GM23338 (cell line): ENCODE data around the gene LMO7.

ENCODE experiments used
- CREB1 ChIP-seq: fragments of 250-450 bp; sonication (Bioruptor Pico); IDR thresholded peaks from 2 replicates; pipeline ENCODE4 v1.5.0; 2020; ENCODE audit warnings: low read depth, mild to moderate bottlenecking, moderate library complexity
- EZH2 ChIP-seq: fragments of 200-600 bp; sonication (generic); IDR thresholded peaks from one replicate; pipeline ENCODE4 v1.8.0; 2017; ENCODE audit warnings: antibody characterized with exemption, mild to moderate bottlenecking, low read depth; ENCODE audit not compliant: unreplicated experiment
- EZH2phosphoT487 ChIP-seq: fragments of 200-600 bp; sonication (generic); IDR thresholded peaks from one replicate; pipeline ENCODE4 v1.8.1; 2018; ENCODE audit warnings: antibody characterized with exemption; ENCODE audit not compliant: unreplicated experiment
- JUNB ChIP-seq: IDR thresholded peaks from one replicate; pipeline ENCODE4 v1.6.1; 2016; ENCODE audit warnings: antibody characterized with exemption; ENCODE audit not compliant: unreplicated experiment
- POLR2AphosphoS5 ChIP-seq: IDR thresholded peaks from 2 replicates; pipeline ENCODE4 v1.6.1; 2016; ENCODE audit warnings: antibody characterized with exemption, low read depth
- STAT1 ChIP-seq: IDR thresholded peaks from one replicate; pipeline ENCODE4 v1.6.1; 2016; ENCODE audit warnings: antibody characterized with exemption; ENCODE audit not compliant: unreplicated experiment
- ZNF114 ChIP-seq: fragments of 250-450 bp; sonication (Bioruptor Pico); IDR thresholded peaks from 2 replicates; pipeline ENCODE4 v1.5.0; 2020; ENCODE audit warnings: mild to moderate bottlenecking, moderate library complexity
- ZNF331 ChIP-seq: fragments of 250-450 bp; sonication (Bioruptor Pico); IDR thresholded peaks from 2 replicates; pipeline ENCODE4 v1.5.0; 2020; ENCODE audit warnings: low read depth, mild to moderate bottlenecking, moderate library complexity
- TF ChIP-seq, protein P1 (sequence below), 2 experiments: fragments of 200-600 bp in 1 of 2; sonication (generic) in 1 of 2; conservative IDR thresholded peaks; 2 replicates each; pipeline versions ENCODE4 v1.5.1 to v1.6.1; 2016 to 2017; ENCODE audit warnings: antibody characterized with exemption in 2 of 2, low read depth in 2 of 2, mild to moderate bottlenecking in 2 of 2, moderate library complexity in 1 of 2
- TF ChIP-seq, protein P2 (sequence below): IDR thresholded peaks from one replicate; pipeline ENCODE4 v1.6.1; 2018; ENCODE audit warnings: antibody characterized with exemption; ENCODE audit not compliant: unreplicated experiment
- TF ChIP-seq, protein P3 (sequence below): fragments of 250-450 bp; sonication (Bioruptor Pico); IDR thresholded peaks from 2 replicates; pipeline ENCODE4 v1.5.0; 2020; ENCODE audit warnings: mild to moderate bottlenecking, moderate library complexity

DNA sequence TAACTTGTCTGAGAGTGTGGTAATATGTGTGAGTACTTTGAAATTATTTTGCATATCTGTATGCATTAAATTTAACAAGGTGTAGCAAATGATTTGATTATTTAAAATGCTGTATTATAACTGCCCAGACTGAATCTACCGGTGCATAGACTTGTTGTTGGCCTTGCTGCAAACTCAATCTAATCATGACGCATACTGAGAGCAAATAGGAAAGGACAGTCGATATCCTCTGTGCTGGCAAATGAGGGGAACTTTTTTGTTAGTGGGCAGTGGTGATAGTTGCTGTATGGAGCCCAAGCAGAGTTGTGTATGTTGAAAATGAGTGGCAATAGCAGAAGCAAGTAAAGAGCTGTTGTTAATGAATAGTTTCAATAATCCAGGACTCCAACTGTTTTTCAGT is 127.4 kb downstream of the LMO7 start:
- TF ChIP-seq EZH2 (no peak), POLR2AphosphoS5 (no peak), STAT1 (no peak), ZNF114 (CRISPR knock-in tag) (no peak), ZNF331 (no peak), EZH2phosphoT487 (no peak), CREB1 (CRISPR knock-in tag) (no peak), JUNB (no peak)
- TF ChIP-seq, protein P1, sequence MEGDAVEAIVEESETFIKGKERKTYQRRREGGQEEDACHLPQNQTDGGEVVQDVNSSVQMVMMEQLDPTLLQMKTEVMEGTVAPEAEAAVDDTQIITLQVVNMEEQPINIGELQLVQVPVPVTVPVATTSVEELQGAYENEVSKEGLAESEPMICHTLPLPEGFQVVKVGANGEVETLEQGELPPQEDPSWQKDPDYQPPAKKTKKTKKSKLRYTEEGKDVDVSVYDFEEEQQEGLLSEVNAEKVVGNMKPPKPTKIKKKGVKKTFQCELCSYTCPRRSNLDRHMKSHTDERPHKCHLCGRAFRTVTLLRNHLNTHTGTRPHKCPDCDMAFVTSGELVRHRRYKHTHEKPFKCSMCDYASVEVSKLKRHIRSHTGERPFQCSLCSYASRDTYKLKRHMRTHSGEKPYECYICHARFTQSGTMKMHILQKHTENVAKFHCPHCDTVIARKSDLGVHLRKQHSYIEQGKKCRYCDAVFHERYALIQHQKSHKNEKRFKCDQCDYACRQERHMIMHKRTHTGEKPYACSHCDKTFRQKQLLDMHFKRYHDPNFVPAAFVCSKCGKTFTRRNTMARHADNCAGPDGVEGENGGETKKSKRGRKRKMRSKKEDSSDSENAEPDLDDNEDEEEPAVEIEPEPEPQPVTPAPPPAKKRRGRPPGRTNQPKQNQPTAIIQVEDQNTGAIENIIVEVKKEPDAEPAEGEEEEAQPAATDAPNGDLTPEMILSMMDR (conservative IDR thresholded peaks at IDR 0.05; ENCODE audit: low read depth in 2 of 2), result no peak
- TF ChIP-seq, protein P2, sequence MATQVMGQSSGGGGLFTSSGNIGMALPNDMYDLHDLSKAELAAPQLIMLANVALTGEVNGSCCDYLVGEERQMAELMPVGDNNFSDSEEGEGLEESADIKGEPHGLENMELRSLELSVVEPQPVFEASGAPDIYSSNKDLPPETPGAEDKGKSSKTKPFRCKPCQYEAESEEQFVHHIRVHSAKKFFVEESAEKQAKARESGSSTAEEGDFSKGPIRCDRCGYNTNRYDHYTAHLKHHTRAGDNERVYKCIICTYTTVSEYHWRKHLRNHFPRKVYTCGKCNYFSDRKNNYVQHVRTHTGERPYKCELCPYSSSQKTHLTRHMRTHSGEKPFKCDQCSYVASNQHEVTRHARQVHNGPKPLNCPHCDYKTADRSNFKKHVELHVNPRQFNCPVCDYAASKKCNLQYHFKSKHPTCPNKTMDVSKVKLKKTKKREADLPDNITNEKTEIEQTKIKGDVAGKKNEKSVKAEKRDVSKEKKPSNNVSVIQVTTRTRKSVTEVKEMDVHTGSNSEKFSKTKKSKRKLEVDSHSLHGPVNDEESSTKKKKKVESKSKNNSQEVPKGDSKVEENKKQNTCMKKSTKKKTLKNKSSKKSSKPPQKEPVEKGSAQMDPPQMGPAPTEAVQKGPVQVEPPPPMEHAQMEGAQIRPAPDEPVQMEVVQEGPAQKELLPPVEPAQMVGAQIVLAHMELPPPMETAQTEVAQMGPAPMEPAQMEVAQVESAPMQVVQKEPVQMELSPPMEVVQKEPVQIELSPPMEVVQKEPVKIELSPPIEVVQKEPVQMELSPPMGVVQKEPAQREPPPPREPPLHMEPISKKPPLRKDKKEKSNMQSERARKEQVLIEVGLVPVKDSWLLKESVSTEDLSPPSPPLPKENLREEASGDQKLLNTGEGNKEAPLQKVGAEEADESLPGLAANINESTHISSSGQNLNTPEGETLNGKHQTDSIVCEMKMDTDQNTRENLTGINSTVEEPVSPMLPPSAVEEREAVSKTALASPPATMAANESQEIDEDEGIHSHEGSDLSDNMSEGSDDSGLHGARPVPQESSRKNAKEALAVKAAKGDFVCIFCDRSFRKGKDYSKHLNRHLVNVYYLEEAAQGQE, result no peak
- TF ChIP-seq, protein P3, sequence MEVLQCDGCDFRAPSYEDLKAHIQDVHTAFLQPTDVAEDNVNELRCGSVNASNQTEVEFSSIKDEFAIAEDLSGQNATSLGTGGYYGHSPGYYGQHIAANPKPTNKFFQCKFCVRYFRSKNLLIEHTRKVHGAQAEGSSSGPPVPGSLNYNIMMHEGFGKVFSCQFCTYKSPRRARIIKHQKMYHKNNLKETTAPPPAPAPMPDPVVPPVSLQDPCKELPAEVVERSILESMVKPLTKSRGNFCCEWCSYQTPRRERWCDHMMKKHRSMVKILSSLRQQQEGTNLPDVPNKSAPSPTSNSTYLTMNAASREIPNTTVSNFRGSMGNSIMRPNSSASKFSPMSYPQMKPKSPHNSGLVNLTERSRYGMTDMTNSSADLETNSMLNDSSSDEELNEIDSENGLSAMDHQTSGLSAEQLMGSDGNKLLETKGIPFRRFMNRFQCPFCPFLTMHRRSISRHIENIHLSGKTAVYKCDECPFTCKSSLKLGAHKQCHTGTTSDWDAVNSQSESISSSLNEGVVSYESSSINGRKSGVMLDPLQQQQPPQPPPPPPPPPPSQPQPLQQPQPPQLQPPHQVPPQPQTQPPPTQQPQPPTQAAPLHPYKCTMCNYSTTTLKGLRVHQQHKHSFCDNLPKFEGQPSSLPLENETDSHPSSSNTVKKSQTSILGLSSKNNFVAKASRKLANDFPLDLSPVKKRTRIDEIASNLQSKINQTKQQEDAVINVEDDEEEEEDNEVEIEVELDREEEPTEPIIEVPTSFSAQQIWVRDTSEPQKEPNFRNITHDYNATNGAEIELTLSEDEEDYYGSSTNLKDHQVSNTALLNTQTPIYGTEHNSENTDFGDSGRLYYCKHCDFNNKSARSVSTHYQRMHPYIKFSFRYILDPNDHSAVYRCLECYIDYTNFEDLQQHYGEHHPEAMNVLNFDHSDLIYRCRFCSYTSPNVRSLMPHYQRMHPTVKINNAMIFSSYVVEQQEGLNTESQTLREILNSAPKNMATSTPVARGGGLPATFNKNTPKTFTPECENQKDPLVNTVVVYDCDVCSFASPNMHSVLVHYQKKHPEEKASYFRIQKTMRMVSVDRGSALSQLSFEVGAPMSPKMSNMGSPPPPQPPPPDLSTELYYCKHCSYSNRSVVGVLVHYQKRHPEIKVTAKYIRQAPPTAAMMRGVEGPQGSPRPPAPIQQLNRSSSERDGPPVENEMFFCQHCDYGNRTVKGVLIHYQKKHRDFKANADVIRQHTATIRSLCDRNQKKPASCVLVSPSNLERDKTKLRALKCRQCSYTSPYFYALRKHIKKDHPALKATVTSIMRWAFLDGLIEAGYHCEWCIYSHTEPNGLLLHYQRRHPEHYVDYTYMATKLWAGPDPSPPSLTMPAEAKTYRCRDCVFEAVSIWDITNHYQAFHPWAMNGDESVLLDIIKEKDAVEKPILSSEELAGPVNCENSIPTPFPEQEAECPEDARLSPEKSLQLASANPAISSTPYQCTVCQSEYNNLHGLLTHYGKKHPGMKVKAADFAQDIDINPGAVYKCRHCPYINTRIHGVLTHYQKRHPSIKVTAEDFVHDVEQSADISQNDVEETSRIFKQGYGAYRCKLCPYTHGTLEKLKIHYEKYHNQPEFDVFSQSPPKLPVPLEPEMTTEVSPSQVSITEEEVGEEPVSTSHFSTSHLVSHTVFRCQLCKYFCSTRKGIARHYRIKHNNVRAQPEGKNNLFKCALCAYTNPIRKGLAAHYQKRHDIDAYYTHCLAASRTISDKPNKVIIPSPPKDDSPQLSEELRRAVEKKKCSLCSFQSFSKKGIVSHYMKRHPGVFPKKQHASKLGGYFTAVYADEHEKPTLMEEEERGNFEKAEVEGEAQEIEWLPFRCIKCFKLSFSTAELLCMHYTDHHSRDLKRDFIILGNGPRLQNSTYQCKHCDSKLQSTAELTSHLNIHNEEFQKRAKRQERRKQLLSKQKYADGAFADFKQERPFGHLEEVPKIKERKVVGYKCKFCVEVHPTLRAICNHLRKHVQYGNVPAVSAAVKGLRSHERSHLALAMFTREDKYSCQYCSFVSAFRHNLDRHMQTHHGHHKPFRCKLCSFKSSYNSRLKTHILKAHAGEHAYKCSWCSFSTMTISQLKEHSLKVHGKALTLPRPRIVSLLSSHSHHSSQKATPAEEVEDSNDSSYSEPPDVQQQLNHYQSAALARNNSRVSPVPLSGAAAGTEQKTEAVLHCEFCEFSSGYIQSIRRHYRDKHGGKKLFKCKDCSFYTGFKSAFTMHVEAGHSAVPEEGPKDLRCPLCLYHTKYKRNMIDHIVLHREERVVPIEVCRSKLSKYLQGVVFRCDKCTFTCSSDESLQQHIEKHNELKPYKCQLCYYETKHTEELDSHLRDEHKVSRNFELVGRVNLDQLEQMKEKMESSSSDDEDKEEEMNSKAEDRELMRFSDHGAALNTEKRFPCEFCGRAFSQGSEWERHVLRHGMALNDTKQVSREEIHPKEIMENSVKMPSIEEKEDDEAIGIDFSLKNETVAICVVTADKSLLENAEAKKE (CRISPR knock-in tag), result no peak
